ENCODE results near the gene SELENON.
A peak's percentile ranks its signal among the peaks of the same experiment; 100 is the strongest.

SELENON gene

DNA sequence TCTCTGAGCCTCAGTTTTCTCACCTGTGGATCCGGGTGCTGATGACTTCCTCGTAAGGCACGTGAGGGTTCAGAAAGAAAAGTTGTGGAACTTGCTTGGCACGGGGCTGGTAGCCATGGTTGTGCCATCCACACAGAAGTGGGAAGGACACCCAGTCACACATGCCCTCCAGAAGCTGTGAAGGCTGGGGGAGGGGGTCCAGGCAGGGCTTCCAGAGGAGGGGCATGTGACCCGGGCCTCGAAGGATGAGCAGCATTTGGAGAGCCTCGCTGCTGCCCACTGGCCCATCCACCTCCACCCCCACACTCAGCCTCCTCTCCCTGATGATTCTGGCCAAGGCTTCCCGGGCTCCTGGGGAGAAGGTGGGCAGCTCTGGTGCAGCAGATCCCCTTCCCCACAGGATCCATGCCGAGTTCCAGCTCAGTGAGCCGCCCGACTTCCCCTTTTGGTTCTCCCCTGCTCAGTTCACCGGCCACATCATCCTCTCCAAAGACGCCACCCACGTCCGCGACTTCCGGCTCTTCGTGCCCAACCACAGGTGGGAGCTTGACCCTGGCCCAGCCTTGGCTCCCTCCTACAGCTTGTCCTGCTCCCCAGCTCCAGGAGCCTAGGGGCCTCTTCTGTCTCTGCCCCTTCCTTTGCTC is 9.4 kb downstream of the SELENON start:
- no peak for DNase-seq (ENCODE audit: low spot score)

GRCh38 chr1:25809929-25810328 is 9.9 kb downstream of the SELENON start:
- no peak for DNase-seq (ENCODE audit: low spot score)

DNA sequence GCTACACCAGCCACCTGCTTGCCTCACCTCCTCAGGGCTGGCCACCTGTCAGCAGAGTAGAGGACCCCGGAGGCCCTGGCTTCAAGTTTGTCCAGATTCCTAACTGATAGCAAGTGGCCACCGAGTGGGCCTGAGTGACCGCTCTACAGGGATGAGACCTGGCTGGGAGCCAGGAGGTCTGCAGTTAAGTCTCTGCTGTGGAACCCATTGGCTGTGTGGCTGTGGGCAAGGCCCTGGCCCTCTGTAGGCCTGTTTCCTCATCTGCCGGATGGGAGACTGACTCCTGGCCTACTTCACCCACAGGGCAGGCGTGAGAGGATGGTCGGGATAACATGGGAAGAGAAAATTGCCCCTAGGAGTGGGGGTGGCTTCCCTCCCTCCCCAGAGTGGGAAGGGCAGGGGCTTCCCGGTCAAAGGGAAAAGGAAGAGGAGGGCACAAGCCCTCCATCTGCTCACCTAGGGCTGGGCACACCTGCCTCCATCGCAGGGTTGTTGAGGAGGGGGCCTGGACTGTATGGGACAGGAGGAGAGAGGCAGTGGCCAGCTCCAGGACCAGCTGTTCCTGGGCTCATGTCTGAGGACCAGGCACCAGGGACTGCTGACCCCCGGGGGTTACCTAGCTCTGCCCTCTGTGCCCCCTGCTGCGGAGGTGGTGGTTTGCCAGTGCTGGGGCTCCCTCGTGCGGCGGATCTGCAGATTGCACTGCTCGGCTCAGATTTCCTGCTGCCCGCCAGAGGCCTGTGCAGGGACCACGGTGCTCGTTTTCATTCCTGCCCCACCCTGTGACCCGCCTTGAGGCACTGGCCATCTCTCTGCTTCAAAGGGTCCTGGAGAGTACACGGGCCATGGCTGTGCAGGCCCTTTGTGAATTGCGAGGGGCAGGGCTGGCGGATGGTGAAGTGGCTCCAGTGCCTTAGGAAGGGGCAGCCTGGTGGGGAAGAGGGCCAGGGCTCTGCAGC is 10.6 kb downstream of the SELENON start:
- peak; percentile 74 for DNase-seq (ENCODE audit: low spot score)

- no peak for DNase-seq (ENCODE audit: low spot score)
Observed at GRCh38 chr1:25811384-25812082, 11.5 kb downstream of the SELENON start.

DNA sequence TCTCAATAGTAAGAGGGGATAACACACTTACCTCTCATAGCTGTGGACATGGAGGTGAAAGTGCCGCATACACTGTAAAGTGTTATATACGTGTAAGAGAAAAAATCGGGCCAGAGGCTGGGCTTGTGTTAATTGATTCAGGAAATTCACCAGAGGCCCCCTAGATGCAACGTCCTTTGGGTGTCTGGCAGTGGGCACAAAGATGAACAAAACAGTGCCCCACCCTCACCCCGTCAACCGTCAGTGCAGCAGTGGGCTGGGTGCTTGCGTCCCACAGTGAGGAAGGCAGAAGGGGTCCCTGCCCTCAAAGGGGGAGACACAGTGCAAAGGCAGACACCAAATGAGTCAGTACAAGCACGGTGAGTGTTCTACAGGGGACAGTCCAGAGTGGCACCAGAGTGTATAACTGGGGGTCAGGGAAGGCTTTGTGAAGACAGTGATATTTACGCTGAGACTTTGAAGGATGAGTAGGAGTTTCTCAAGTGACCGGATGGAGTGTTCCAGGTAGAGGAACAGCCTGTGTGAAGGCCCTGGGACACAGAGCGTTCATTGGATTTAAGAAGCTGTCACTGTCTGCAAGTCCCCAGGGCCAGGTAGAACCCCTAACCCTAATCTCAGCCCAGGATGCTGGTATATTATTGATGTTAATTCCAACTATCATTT is 13.2 kb downstream of the SELENON start:
- DNase-seq (ENCODE audit: low spot score), result no peak

DNA sequence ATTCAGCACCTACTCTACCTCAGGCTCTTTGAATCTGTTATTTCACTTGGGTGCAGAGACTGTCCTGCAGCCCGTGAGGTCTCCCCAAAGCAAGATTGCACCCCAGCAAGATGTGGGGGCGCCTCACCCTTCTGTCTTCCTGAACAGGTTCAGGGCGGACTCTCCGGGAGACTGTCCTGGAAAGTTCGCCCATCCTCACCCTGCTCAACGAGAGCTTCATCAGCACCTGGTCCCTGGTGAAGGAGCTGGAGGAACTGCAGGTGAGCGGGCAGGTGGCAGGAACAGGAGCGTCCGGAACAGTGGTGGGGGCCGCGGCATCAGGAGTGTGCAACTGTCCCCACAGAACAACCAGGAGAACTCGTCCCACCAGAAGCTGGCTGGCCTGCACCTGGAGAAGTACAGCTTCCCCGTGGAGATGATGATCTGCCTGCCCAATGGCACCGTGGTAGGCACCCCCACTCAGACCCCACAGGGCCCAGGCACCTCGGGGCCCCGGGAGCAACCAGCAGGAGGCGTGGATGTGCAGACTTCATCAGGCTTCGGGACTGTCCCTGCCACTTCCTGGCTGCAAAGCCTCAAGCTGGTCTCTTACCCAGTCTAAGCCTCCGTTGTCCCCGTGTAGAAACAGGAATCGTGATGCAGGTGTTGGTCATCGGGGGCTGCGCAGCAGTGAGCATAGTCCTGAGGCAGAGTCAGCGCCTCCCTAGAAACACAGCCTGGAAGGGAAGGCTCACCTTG is 13.9 kb downstream of the SELENON start:
- no peak for DNase-seq (ENCODE audit: low spot score)

GRCh38 chr1:25814549-25815087 is 14.6 kb downstream of the SELENON start:
- no peak for DNase-seq (ENCODE audit: low spot score)

- no peak for DNase-seq (ENCODE audit: low spot score)
Observed at GRCh38 chr1:25815208-25816111, 15.5 kb downstream of the SELENON start.

DNA sequence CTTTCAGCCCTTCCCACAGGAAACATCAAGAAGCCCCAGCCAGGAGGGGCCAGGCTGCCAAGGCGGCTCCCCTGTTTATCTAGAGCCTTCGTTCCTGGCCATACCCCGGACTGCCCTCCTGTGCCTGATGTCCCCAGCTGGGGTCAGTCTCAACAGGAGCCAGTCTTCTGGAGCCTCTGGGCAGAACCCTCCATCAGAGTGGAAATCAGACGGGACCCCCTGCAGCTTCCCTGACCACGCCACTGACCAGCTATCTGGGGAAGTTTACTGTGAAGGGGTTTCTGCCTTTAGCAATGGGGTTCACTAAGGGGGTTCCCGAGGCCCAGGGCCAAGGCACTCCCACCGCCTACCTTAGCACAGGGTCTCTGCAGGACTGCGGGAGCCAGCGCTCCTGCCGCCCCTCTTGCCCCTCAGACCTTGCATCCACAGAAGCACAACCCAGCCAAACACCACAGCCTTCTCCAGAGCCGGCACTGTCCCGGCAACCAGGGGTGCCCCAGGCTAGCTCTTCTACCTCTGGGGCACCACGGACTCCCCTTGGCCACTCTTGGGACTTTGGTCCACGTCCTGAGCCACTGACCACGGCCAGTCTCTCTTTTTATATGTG is 16.2 kb downstream of the SELENON start:
- DNase-seq (ENCODE audit: low spot score), result no peak

GRCh38 chr1:25817840-25818501 is 18.0 kb downstream of the SELENON start:
- no peak for DNase-seq (ENCODE audit: low spot score)

DNA sequence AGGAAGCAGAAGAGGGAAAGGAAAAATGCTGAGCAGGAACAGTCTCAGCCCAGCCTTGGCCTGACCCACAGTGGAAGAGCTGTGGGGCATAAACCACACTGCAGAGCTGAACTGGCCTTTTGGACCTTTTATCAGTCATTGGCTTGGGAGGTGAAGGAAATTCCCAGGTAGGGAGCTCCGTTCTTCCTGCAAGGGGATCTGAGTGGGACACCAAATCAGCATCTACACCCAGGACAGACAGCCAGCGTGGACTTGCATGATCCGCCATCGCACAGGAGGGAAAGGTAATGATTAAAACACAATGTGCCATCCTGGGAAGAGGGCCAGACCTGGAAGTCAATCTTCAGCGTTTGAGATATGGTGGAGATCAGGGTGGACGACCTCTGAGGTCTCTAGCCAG is 18.6 kb downstream of the SELENON start:
- no peak for DNase-seq (ENCODE audit: low spot score)

- DNase-seq (ENCODE audit: low spot score), result peak; percentile 93
Observed at GRCh38 chr1:25819491-25820246, 19.7 kb downstream of the SELENON start, which contains the start of gene MTFR1L. TSS of gene MTFR1L (plus strand) at chr1:25819954. CDS start at chr1:25823105, 3,151 bp downstream.

GRCh38 chr1:25820247-25821111 is 20.5 kb downstream of the SELENON start:
- peak; percentile 67 for DNase-seq (ENCODE audit: low spot score)

DNA sequence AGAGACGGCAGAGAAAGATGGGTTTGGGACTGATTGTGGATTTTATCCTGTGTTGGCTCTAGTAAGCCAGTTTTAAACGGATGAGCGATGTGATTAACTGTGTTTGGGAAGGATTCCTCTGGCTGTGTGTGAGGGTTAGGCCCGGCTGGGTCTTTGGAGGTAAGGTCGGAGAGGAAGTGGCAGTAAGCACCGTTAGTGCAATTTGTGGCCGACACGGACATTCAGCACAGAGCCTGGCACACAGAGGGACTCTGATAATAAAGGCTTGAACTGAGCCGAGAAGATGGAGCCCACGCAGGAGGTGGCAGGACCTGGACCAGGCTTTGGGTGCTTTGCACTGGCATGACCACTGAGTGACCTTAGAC is 21.1 kb downstream of the SELENON start:
- no peak for DNase-seq (ENCODE audit: low spot score)

GRCh38 chr1:25821630-25822091 is 21.7 kb downstream of the SELENON start:
- DNase-seq (ENCODE audit: low spot score), result no peak

GRCh38 chr1:25825605-25826004 is 25.6 kb downstream of the SELENON start:
- DNase-seq (ENCODE audit: low spot score), result no peak

DNA sequence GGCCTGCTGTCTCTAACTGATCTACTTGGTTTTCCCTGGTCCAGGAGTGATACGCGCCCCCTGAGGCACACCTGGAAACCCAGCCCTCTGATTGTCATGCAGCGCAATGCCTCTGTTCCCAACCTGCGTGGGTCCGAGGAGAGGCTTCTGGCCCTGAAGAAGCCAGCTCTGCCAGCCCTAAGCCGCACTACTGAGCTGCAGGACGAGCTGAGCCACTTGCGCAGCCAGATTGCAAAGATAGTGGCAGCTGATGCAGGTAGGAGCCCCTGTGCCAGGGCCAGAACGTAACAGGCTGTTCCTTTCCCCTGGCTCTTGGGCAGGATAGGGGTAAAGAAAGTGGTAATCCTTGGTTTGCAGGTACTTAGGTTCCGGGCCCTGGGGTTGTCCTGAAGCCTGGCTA is 26.6 kb downstream of the SELENON start:
- DNase-seq (ENCODE audit: low spot score), result no peak
